Karpas-422 (cell line): ENCODE results near the gene USHBP1. TPM values are rescaled to one million over a fixed set of nuclear protein-coding genes. Genes with fewer than 3 reads are reported as not detected.

Experiments used
- DNase-seq: peaks from one replicate; pipeline ENCODE4 v3.0.0-alpha.2; 2015
- H2AFZ ChIP-seq: fragments of 200-600 bp; sonication (generic); 2 replicates; pipeline ENCODE4 v1.6.1; 2014; ENCODE audit warnings: antibody characterized with exemption, low read length, mixed read lengths
- H3K27ac ChIP-seq: fragments of 200-600 bp; sonication (generic); 2 replicates; pipeline ENCODE4 v1.5.1; 2014; ENCODE audit warnings: mild to moderate bottlenecking, low read length, moderate library complexity
- H3K27me3 ChIP-seq: fragments of 200-600 bp; sonication (generic); 2 replicates; pipeline ENCODE4 v1.6.1; 2014; ENCODE audit warnings: low read length, mixed read lengths
- H3K36me3 ChIP-seq: fragments of 200-600 bp; sonication (generic); 2 replicates; pipeline ENCODE4 v1.6.1; 2014; ENCODE audit warnings: low read length, mixed read lengths; ENCODE audit not compliant: insufficient read depth
- H3K4me1 ChIP-seq: fragments of 200-600 bp; sonication (generic); 2 replicates; pipeline ENCODE4 v1.6.1; 2014; ENCODE audit warnings: mild to moderate bottlenecking, low read length, mixed read lengths
- H3K4me2 ChIP-seq: fragments of 200-600 bp; sonication (generic); 2 replicates; pipeline ENCODE4 v1.6.1; 2014; ENCODE audit warnings: low read length, low read depth, mild to moderate bottlenecking; ENCODE audit not compliant: poor library complexity, severe bottlenecking
- H3K4me3 ChIP-seq: fragments of 200-600 bp; sonication (generic); 2 replicates; pipeline ENCODE4 v1.5.1; 2014; ENCODE audit warnings: mild to moderate bottlenecking, antibody characterized with exemption, low read length, mixed read lengths
- H3K79me2 ChIP-seq: fragments of 200-600 bp; sonication (generic); 2 replicates; pipeline ENCODE4 v1.6.1; 2014; ENCODE audit warnings: mild to moderate bottlenecking, low read length, mixed read lengths
- H3K9ac ChIP-seq: fragments of 200-600 bp; sonication (generic); 2 replicates; pipeline ENCODE4 v1.6.0; 2014; ENCODE audit warnings: low read length
- H3K9me2 ChIP-seq: fragments of 200-600 bp; sonication (generic), shearing (Covaris generic); replicated peaks from 2 replicates; pipeline ENCODE4 v1.6.0; 2014; ENCODE audit warnings: mild to moderate bottlenecking, low read length, moderate library complexity; ENCODE audit not compliant: insufficient read depth
- H3K9me3 ChIP-seq: fragments of 300-700, 200-600 bp; sonication (generic); 2 replicates; pipeline ENCODE4 v1.6.1; 2014; ENCODE audit warnings: low read length, mixed read lengths
- H4K20me1 ChIP-seq: fragments of 200-600 bp; sonication (generic); 2 replicates; pipeline ENCODE4 v1.6.1; 2014; ENCODE audit warnings: mild to moderate bottlenecking, antibody characterized with exemption, low read length, low read depth; ENCODE audit not compliant: insufficient read depth
- total RNA-seq: library from RNA; depleted of rRNA; stranded (reverse); fragments of >200 nt; shearing (Covaris generic); gene quantifications from 2 replicates; pipeline ENCODE4 v1.2.3, GENCODE V29; 2014; ENCODE audit warnings: low replicate concordance; rRNA removed

Gene USHBP1
- total RNA-seq, 1 experiment from 2014 or later = not detected

GRCh38 chr19:17200408-17201079, 64.0 kb downstream of the USHBP1 start:
- Histone ChIP-seq H4K20me1 (no peaks in the 10 kb centered on the region), H2AFZ (no peak overlapping the region), H3K4me1 (peaks cover 4% of the 10 kb centered on the region), H3K27ac (no peak overlapping the region), H3K27me3 (no peaks in the 10 kb centered on the region), H3K9ac (no peak overlapping the region), H3K9me3 (no peaks in the 10 kb centered on the region), H3K4me3 (no peak overlapping the region), H3K4me2 (no peak overlapping the region), H3K9me2 (no peaks in the 10 kb centered on the region), H3K36me3 (peaks cover 36% of the 10 kb centered on the region), H3K79me2 (no peaks in the 10 kb centered on the region)
- DNase-seq = no peak

Other genes with a start within 250 kb of the USHBP1 start
- gene CPAMD8, start 237.9 kb downstream of the USHBP1 start, total RNA-seq = not detected in 2 replicates
- gene HAUS8, start 189.3 kb downstream of the USHBP1 start, total RNA-seq = 17.6 and 20.4 TPM in 2 replicates
- gene MYO9B, start 189.0 kb downstream of the USHBP1 start, total RNA-seq = 80.1 and 114 TPM in 2 replicates
- gene USE1, start 49.4 kb downstream of the USHBP1 start, total RNA-seq = 34.0 and 39.8 TPM in 2 replicates
- gene OCEL1, start 38.5 kb downstream of the USHBP1 start, total RNA-seq = 6.2 and 13.0 TPM in 2 replicates
- 8.6 and 20.3 TPM in 2 replicates for gene NR2F6, start 18.8 kb downstream of the USHBP1 start, total RNA-seq
- gene BABAM1, start 2.7 kb upstream of the USHBP1 start, total RNA-seq = 83.9 and 84.7 TPM in 2 replicates
- 19.6 and 29.4 TPM in 2 replicates for gene ANKLE1, start 17.2 kb upstream of the USHBP1 start, total RNA-seq
- 0.37 and 2.0 TPM in 2 replicates for gene ABHD8, start 38.7 kb upstream of the USHBP1 start, total RNA-seq
- 34.0 and 68.6 TPM in 2 replicates for gene MRPL34, start 41.1 kb upstream of the USHBP1 start, total RNA-seq
- gene DDA1, start 44.8 kb upstream of the USHBP1 start, total RNA-seq = 24.4 and 33.0 TPM in 2 replicates
- 0.82 and 2.3 TPM in 2 replicates for gene ANO8, start 70.1 kb upstream of the USHBP1 start, total RNA-seq
- 29.3 and 88.1 TPM in 2 replicates for gene GTPBP3, start 72.8 kb upstream of the USHBP1 start, total RNA-seq
- 0.22 and 0.41 TPM in 2 replicates for gene PLVAP, start 112.6 kb upstream of the USHBP1 start, total RNA-seq
- gene CCDC194, start 129.5 kb upstream of the USHBP1 start, total RNA-seq = 4.1 and 9.3 TPM in 2 replicates
- 56.2 and 156 TPM in 2 replicates for gene BST2, start 140.9 kb upstream of the USHBP1 start, total RNA-seq
- 44.7 and 55.2 TPM in 2 replicates for gene MVB12A, start 155.3 kb upstream of the USHBP1 start, total RNA-seq
- not detected in 2 replicates for gene TMEM221, start 183.9 kb upstream of the USHBP1 start, total RNA-seq
- not detected in 2 replicates for gene NXNL1, start 196.2 kb upstream of the USHBP1 start, total RNA-seq
- gene SLC27A1, start 205.8 kb upstream of the USHBP1 start, total RNA-seq = 4.0 and 4.8 TPM in 2 replicates
- 93.0 and 130 TPM in 2 replicates for gene PGLS, start 246.9 kb upstream of the USHBP1 start, total RNA-seq